ENCODE measurements around the gene NAV2.

DNA sequence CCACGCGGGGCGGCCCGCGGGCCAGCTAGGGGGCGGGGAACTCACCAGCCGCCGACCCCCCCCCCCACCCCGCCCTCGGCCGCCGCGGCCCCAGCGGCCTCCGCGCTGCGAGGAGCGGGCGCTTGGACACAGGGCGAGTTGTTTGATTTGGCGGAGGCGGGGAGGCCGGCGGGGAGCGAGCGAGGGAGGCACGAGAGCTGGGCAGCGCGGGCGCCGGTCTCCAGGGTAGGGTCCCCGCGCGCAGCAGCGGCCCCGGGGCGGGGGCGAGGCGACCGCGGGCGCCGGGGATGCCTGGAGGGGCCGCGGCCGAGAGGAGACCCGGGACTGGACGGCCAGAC is 64.4 kb downstream of the NAV2 start:
- TF ChIP-seq, protein P1, sequence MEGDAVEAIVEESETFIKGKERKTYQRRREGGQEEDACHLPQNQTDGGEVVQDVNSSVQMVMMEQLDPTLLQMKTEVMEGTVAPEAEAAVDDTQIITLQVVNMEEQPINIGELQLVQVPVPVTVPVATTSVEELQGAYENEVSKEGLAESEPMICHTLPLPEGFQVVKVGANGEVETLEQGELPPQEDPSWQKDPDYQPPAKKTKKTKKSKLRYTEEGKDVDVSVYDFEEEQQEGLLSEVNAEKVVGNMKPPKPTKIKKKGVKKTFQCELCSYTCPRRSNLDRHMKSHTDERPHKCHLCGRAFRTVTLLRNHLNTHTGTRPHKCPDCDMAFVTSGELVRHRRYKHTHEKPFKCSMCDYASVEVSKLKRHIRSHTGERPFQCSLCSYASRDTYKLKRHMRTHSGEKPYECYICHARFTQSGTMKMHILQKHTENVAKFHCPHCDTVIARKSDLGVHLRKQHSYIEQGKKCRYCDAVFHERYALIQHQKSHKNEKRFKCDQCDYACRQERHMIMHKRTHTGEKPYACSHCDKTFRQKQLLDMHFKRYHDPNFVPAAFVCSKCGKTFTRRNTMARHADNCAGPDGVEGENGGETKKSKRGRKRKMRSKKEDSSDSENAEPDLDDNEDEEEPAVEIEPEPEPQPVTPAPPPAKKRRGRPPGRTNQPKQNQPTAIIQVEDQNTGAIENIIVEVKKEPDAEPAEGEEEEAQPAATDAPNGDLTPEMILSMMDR (IDR thresholded peaks at IDR 0.05), result no peak
- TF ChIP-seq POLR2A (IDR thresholded peaks at IDR 0.05), result no peak

All from body of pancreas (tissue), 4 donors.